ENCODE data around the gene DCAF4. TPM values are rescaled to one million over a fixed set of nuclear protein-coding genes. Genes with fewer than 3 reads are reported as not detected.
A peak's percentile ranks its signal among the peaks of the same experiment; 100 is the strongest.

Gene DCAF4
- total RNA-seq, 2 donors from 2014 or later, result 27.0 to 30.7 TPM

- Mint-ChIP-seq H3K36me3 (ENCODE audit: low read depth) (peaks cover 4% of the 10 kb centered on the region), H3K27ac (no peak overlapping the region), H3K27me3 (peaks cover 23% of the 10 kb centered on the region), H3K4me3 (no peak overlapping the region), H3K4me1 (peaks cover 8% of the 10 kb centered on the region)
- no peak for ATAC-seq
- H3K9me3 ChIP-seq (ENCODE audit: control insufficient read depth, low read length, poor library complexity, severe bottlenecking), result no peaks in the 10 kb centered on the region
- DNase-seq, result no peak
Measured at GRCh38 chr14:72888192-72888591, 38.1 kb upstream of the DCAF4 start.

GRCh38 chr14:72888636-72889201 is 37.5 kb upstream of the DCAF4 start:
- Mint-ChIP-seq H3K27me3 (peaks cover 23% of the 10 kb centered on the region), H3K36me3 (ENCODE audit: low read depth) (peaks cover 4% of the 10 kb centered on the region), H3K4me1 (peaks cover 8% of the 10 kb centered on the region), H3K27ac (no peak overlapping the region), H3K4me3 (no peak overlapping the region)
- DNase-seq, result no peak
- no peak for ATAC-seq
- no peaks in the 10 kb centered on the region for H3K9me3 ChIP-seq (ENCODE audit: control insufficient read depth, low read length, poor library complexity, severe bottlenecking)

- Mint-ChIP-seq H3K36me3 (ENCODE audit: low read depth) (peaks cover 4% of the 10 kb centered on the region), H3K4me1 (peaks cover 13% of the 10 kb centered on the region), H3K4me3 (no peak overlapping the region), H3K27ac (no peak overlapping the region), H3K27me3 (peaks cover 28% of the 10 kb centered on the region)
- H3K9me3 ChIP-seq (ENCODE audit: control insufficient read depth, low read length, poor library complexity, severe bottlenecking), result no peaks in the 10 kb centered on the region
- DNase-seq, result no peak
- no peak for ATAC-seq
Measured at GRCh38 chr14:72889366-72889765, 36.9 kb upstream of the DCAF4 start.

- DNase-seq (no peak), ATAC-seq (no peak)
Measured at GRCh38 chr14:72891666-72892102, 34.6 kb upstream of the DCAF4 start.

GRCh38 chr14:72892103-72892878 is 34.0 kb upstream of the DCAF4 start:
- DNase-seq, result peak in 2 of 3 donors; percentile 13 to 17
- H3K27ac Mint-ChIP-seq, result peak overlapping the region; percentile 92
- no peak for ATAC-seq
- H3K4me1 Mint-ChIP-seq, result peaks cover 20% of the 10 kb centered on the region
- peaks cover 43% of the 10 kb centered on the region for H3K27me3 Mint-ChIP-seq
- H3K4me3 Mint-ChIP-seq, result peak overlapping the region; percentile 98
- H3K9me3 ChIP-seq (ENCODE audit: control insufficient read depth, low read length, poor library complexity, severe bottlenecking), result no peaks in the 10 kb centered on the region
- peaks cover 4% of the 10 kb centered on the region for H3K36me3 Mint-ChIP-seq (ENCODE audit: low read depth)

More at GRCh38 chr14:72891666-72892102, 34.6 kb upstream of the DCAF4 start:
- peaks cover 20% of the 10 kb centered on the region for H3K4me1 Mint-ChIP-seq
- H3K9me3 ChIP-seq (ENCODE audit: control insufficient read depth, low read length, poor library complexity, severe bottlenecking), result no peaks in the 10 kb centered on the region
- H3K36me3 Mint-ChIP-seq (ENCODE audit: low read depth), result peaks cover 4% of the 10 kb centered on the region
- no peak overlapping the region for H3K27ac Mint-ChIP-seq
- H3K4me3 Mint-ChIP-seq, result peak overlapping the region; percentile 98
- H3K27me3 Mint-ChIP-seq, result peaks cover 43% of the 10 kb centered on the region

- H3K27me3 Mint-ChIP-seq, result peaks cover 43% of the 10 kb centered on the region
- H3K4me3 Mint-ChIP-seq, result peak overlapping the region; percentile 98
Measured at GRCh38 chr14:72892879-72893635, 33.2 kb upstream of the DCAF4 start.

GRCh38 chr14:72893636-72894322 is 32.5 kb upstream of the DCAF4 start, which contains the start of gene DPF3:
Gene DPF3 (minus strand): TSS chr14:72894101. CDS start chr14:72894088, 13 bp downstream.
- no peaks in the 10 kb centered on the region for H3K36me3 Mint-ChIP-seq (ENCODE audit: low read depth)
- H3K4me1 Mint-ChIP-seq, result peaks cover 20% of the 10 kb centered on the region
- peak within 1 kb of the TSS; percentile 92 for H3K27ac Mint-ChIP-seq
- H3K4me3 Mint-ChIP-seq, result peak within 1 kb of the TSS; percentile 98
- DNase-seq (peak; percentile 85 to 90 (median 90)), ATAC-seq (peak; percentile 98)
- H3K27me3 Mint-ChIP-seq, result peaks cover 40% of the 10 kb centered on the region
- no peaks in the 10 kb centered on the region for H3K9me3 ChIP-seq (ENCODE audit: control insufficient read depth, low read length, poor library complexity, severe bottlenecking)

More at GRCh38 chr14:72892879-72893635, 33.2 kb upstream of the DCAF4 start:
- Mint-ChIP-seq H3K36me3 (ENCODE audit: low read depth) (peaks cover 4% of the 10 kb centered on the region), H3K4me1 (peaks cover 20% of the 10 kb centered on the region), H3K27ac (peak overlapping the region; percentile 92)
- DNase-seq (peak in 2 of 3 donors; percentile 16 to 30), ATAC-seq (peak; percentile 9)
- H3K9me3 ChIP-seq (ENCODE audit: control insufficient read depth, low read length, poor library complexity, severe bottlenecking), result no peaks in the 10 kb centered on the region

- H3K9me3 ChIP-seq (ENCODE audit: control insufficient read depth, low read length, poor library complexity, severe bottlenecking), result no peaks in the 10 kb centered on the region
- peak overlapping the region; percentile 98 for H3K4me3 Mint-ChIP-seq
- ATAC-seq (no peak), DNase-seq (no peak)
- H3K27ac Mint-ChIP-seq, result peak overlapping the region; percentile 85
- peaks cover 20% of the 10 kb centered on the region for H3K4me1 Mint-ChIP-seq
- H3K27me3 Mint-ChIP-seq, result peaks cover 40% of the 10 kb centered on the region
- no peaks in the 10 kb centered on the region for H3K36me3 Mint-ChIP-seq (ENCODE audit: low read depth)
Measured at GRCh38 chr14:72894323-72894622, 32.0 kb upstream of the DCAF4 start.

GRCh38 chr14:72894623-72895378 is 31.5 kb upstream of the DCAF4 start:
- H3K9me3 ChIP-seq (ENCODE audit: control insufficient read depth, low read length, poor library complexity, severe bottlenecking), result no peaks in the 10 kb centered on the region
- DNase-seq (no peak), ATAC-seq (no peak)
- Mint-ChIP-seq H3K4me1 (peaks cover 22% of the 10 kb centered on the region), H3K4me3 (peak overlapping the region; percentile 98), H3K36me3 (ENCODE audit: low read depth) (peaks cover 2% of the 10 kb centered on the region), H3K27ac (peak overlapping the region; percentile 85), H3K27me3 (peaks cover 43% of the 10 kb centered on the region)

GRCh38 chr14:72898448-72898847 is 27.8 kb upstream of the DCAF4 start:
- ATAC-seq (no peak), DNase-seq (no peak)
- H3K27ac Mint-ChIP-seq, result no peak overlapping the region
- H3K4me3 Mint-ChIP-seq, result no peak overlapping the region
- H3K9me3 ChIP-seq (ENCODE audit: control insufficient read depth, low read length, poor library complexity, severe bottlenecking), result no peaks in the 10 kb centered on the region
- H3K36me3 Mint-ChIP-seq (ENCODE audit: low read depth), result peaks cover 3% of the 10 kb centered on the region
- H3K27me3 Mint-ChIP-seq, result peaks cover 42% of the 10 kb centered on the region
- peaks cover 23% of the 10 kb centered on the region for H3K4me1 Mint-ChIP-seq

- DNase-seq (no peak), ATAC-seq (no peak)
- peaks cover 22% of the 10 kb centered on the region for H3K27me3 Mint-ChIP-seq
- no peaks in the 10 kb centered on the region for H3K9me3 ChIP-seq (ENCODE audit: control insufficient read depth, low read length, poor library complexity, severe bottlenecking)
- H3K27ac Mint-ChIP-seq, result peak overlapping the region; percentile 53
- H3K4me3 Mint-ChIP-seq, result no peak overlapping the region
- H3K36me3 Mint-ChIP-seq (ENCODE audit: low read depth), result peaks cover 3% of the 10 kb centered on the region
- H3K4me1 Mint-ChIP-seq, result peaks cover 19% of the 10 kb centered on the region
Measured at GRCh38 chr14:72901361-72901760, 24.9 kb upstream of the DCAF4 start.

GRCh38 chr14:72902801-72903530 is 23.3 kb upstream of the DCAF4 start:
- H3K9me3 ChIP-seq (ENCODE audit: control insufficient read depth, low read length, poor library complexity, severe bottlenecking), result no peaks in the 10 kb centered on the region
- Mint-ChIP-seq H3K4me3 (no peak overlapping the region), H3K27me3 (peaks cover 31% of the 10 kb centered on the region), H3K4me1 (peaks cover 24% of the 10 kb centered on the region), H3K27ac (no peak overlapping the region), H3K36me3 (ENCODE audit: low read depth) (peaks cover 3% of the 10 kb centered on the region)
- DNase-seq (no peak), ATAC-seq (no peak)

Measured in T-helper 17 cell (primary cell).